Measurements from ENCODE around the gene CASR.

DNA sequence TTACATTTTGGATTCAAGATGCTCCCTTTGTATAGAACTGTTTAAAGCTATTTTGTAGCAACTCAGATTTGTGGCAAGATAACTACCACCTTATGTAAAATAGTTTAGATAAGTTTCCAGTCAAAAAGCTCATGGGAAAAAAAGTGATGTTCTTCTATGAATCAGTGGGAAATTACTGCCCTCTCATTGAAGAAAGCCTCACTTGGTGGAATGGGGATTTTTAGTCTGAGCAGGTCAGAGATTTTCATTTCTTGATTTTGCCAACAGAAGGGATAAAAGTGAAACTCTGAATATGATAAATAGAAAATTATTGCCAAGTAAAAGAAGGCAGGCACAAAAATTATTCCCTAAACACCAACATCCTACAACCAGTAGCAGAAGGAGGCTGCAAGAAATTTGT lies 115.7 kb downstream of the CASR start:
- TF ChIP-seq RFX5 (IDR thresholded peaks at IDR 0.05) (no peak), ZFP36 (IDR thresholded peaks at IDR 0.05; ENCODE audit: borderline replicate concordance, partially characterized antibody) (no peak), CBX8 (IDR thresholded peaks at IDR 0.05) (no peak), EHMT2 (IDR thresholded peaks at IDR 0.05; ENCODE audit: low read depth) (no peak), EP300 (IDR thresholded peaks at IDR 0.05) (no peak)
- TF ChIP-seq, protein P1, sequence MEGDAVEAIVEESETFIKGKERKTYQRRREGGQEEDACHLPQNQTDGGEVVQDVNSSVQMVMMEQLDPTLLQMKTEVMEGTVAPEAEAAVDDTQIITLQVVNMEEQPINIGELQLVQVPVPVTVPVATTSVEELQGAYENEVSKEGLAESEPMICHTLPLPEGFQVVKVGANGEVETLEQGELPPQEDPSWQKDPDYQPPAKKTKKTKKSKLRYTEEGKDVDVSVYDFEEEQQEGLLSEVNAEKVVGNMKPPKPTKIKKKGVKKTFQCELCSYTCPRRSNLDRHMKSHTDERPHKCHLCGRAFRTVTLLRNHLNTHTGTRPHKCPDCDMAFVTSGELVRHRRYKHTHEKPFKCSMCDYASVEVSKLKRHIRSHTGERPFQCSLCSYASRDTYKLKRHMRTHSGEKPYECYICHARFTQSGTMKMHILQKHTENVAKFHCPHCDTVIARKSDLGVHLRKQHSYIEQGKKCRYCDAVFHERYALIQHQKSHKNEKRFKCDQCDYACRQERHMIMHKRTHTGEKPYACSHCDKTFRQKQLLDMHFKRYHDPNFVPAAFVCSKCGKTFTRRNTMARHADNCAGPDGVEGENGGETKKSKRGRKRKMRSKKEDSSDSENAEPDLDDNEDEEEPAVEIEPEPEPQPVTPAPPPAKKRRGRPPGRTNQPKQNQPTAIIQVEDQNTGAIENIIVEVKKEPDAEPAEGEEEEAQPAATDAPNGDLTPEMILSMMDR (IDR thresholded peaks at IDR 0.05), result no peak
